SU-DHL-6 (cell line): ENCODE results near the gene IRF2BP1.
A peak's percentile ranks its signal among the peaks of the same experiment; 100 is the strongest.

Experiments used
- H2AFZ ChIP-seq: fragments of 200-600 bp; sonication (generic); 2 replicates; pipeline ENCODE4 v1.6.1; 2014; ENCODE audit warnings: low read depth, mild to moderate bottlenecking, moderate library complexity, mixed read lengths, antibody characterized with exemption, low read length; ENCODE audit not compliant: severe bottlenecking
- H3F3A ChIP-seq: fragments of 200-600 bp; shearing (Covaris generic); 2 replicates; pipeline ENCODE4 v1.6.0; 2016; ENCODE audit warnings: antibody characterized with exemption, mild to moderate bottlenecking; ENCODE audit not compliant: insufficient read depth
- H3K27ac ChIP-seq: fragments of 200-600 bp; sonication (generic); 2 replicates; pipeline ENCODE4 v1.5.1; 2016; ENCODE audit warnings: low read depth, mild to moderate bottlenecking, low read length, moderate library complexity, mixed read lengths
- H3K27me3 ChIP-seq: fragments of 200-600 bp; sonication (generic), shearing (Covaris generic); 2 replicates; pipeline ENCODE4 v1.6.0; 2014; ENCODE audit warnings: mild to moderate bottlenecking, low read length
- H3K36me3 ChIP-seq: fragments of 200-600 bp; sonication (generic); 2 replicates; pipeline ENCODE4 v1.6.1; 2014; ENCODE audit warnings: mild to moderate bottlenecking, low read length, mixed read lengths
- H3K4me2 ChIP-seq: fragments of 300-600, 200-600 bp; shearing (Covaris generic), sonication (generic); 2 replicates; pipeline ENCODE4 v1.6.0; 2014; ENCODE audit warnings: low read length, low read depth, mild to moderate bottlenecking; ENCODE audit not compliant: poor library complexity, severe bottlenecking
- H3K4me3 ChIP-seq: fragments of 200-600 bp; sonication (generic); 2 replicates; pipeline ENCODE4 v1.5.1; 2014; ENCODE audit warnings: antibody characterized with exemption, low read length, mild to moderate bottlenecking, mixed read lengths; ENCODE audit not compliant: insufficient read depth, poor library complexity, severe bottlenecking
- H3K79me2 ChIP-seq: fragments of 200-600 bp; sonication (generic); 2 replicates; pipeline ENCODE4 v1.6.1; 2014; ENCODE audit warnings: mild to moderate bottlenecking, low read length, moderate library complexity; ENCODE audit not compliant: insufficient read depth
- H3K9ac ChIP-seq: fragments of 200-600 bp; sonication (generic); 2 replicates; pipeline ENCODE4 v1.7.0; 2014; ENCODE audit warnings: mild to moderate bottlenecking, low read length
- H3K9me2 ChIP-seq: fragments of 200-600 bp; sonication (generic); replicated peaks from 2 replicates; pipeline ENCODE4 v1.6.1; 2014; ENCODE audit warnings: low read length; ENCODE audit not compliant: insufficient read depth
- H3K9me3 ChIP-seq: fragments of 200-600 bp; sonication (generic); 2 replicates; pipeline ENCODE4 v1.6.1; 2014; ENCODE audit warnings: low read length, mixed read lengths; ENCODE audit not compliant: insufficient read depth
- H4K20me1 ChIP-seq: fragments of 200-600 bp; sonication (generic); 2 replicates; pipeline ENCODE4 v1.6.1; 2014; ENCODE audit warnings: low read depth, mild to moderate bottlenecking, antibody characterized with exemption, low read length, moderate library complexity, mixed read lengths
- CTCF ChIP-seq: fragments of 200-600 bp; sonication (generic); IDR thresholded peaks from one replicate; pipeline ENCODE4 v1.5.1; 2017; ENCODE audit warnings: antibody characterized with exemption, mild to moderate bottlenecking, low read length, moderate library complexity; ENCODE audit not compliant: insufficient read depth, poor library complexity, severe bottlenecking
- EZH2phosphoT487 ChIP-seq: fragments of 200-600 bp; sonication (generic), shearing (Covaris generic); conservative IDR thresholded peaks from 2 replicates; pipeline ENCODE4 v1.6.1; 2018; ENCODE audit warnings: mild to moderate bottlenecking, antibody characterized with exemption, low read length, moderate library complexity, mixed read lengths

The IRF2BP1 gene

GRCh38 chr19:45863840-45864628 lies 21.9 kb downstream of the IRF2BP1 start, which contains the start of gene FOXA3:
Gene FOXA3 (plus strand): TSS chr19:45864326. CDS start chr19:45864457, 131 bp downstream.
- Histone ChIP-seq H3F3A (peaks cover 15% of the 10 kb centered on the region), H3K79me2 (peaks cover 35% of the 10 kb centered on the region), H3K9ac (peak within 1 kb of the TSS; percentile 85), H3K36me3 (no peaks in the 10 kb centered on the region; the same call in 1 of the 2 replicates), H3K27me3 (no peaks in the 10 kb centered on the region), H3K4me3 (peak within 1 kb of the TSS; percentile 57), H4K20me1 (no peaks in the 10 kb centered on the region), H3K9me2 (no peaks in the 10 kb centered on the region), H3K9me3 (no peaks in the 10 kb centered on the region), H2AFZ (peak within 1 kb of the TSS; percentile 45), H3K27ac (no peak within 1 kb of the TSS), H3K4me2 (peak within 1 kb of the TSS; percentile 84)
- TF ChIP-seq EZH2phosphoT487: 0 out of 2 replicates have a peak, but pooled peaks have one; percentile 75
- peak; percentile 75 for TF ChIP-seq CTCF

GRCh38 chr19:45863335-45863839 lies 22.6 kb downstream of the IRF2BP1 start:
- TF ChIP-seq CTCF: no peak
- no peak for TF ChIP-seq EZH2phosphoT487
- Histone ChIP-seq H3F3A (peaks cover 15% of the 10 kb centered on the region), H3K9ac (peak overlapping the region; percentile 85), H3K79me2 (peaks cover 39% of the 10 kb centered on the region), H4K20me1 (no peaks in the 10 kb centered on the region), H3K9me2 (no peaks in the 10 kb centered on the region), H3K27me3 (no peaks in the 10 kb centered on the region), H3K27ac (no peak overlapping the region), H3K9me3 (no peaks in the 10 kb centered on the region), H2AFZ (peak overlapping the region; percentile 45), H3K4me3 (peak overlapping the region; percentile 57), H3K36me3 (peaks cover 3% of the 10 kb centered on the region; the same call in 1 of the 2 replicates), H3K4me2 (peak overlapping the region; percentile 84)

- Histone ChIP-seq H3K9ac (peak within 1 kb of the TSS; percentile 85), H3K4me2 (peak within 1 kb of the TSS; percentile 84), H2AFZ (peak within 1 kb of the TSS; percentile 45), H3K4me3 (peak within 1 kb of the TSS; percentile 92), H3K79me2 (peaks cover 46% of the 10 kb centered on the region), H3K9me3 (no peaks in the 10 kb centered on the region), H3K27ac (peak within 1 kb of the TSS; percentile 69), H3F3A (peaks cover 15% of the 10 kb centered on the region), H3K36me3 (peaks cover 3% of the 10 kb centered on the region; the same call in 1 of the 2 replicates), H3K9me2 (no peaks in the 10 kb centered on the region), H3K27me3 (no peaks in the 10 kb centered on the region), H4K20me1 (no peaks in the 10 kb centered on the region)
- TF ChIP-seq EZH2phosphoT487: no peak
- no peak for TF ChIP-seq CTCF
Observed at GRCh38 chr19:45862564-45863334, 23.2 kb downstream of the IRF2BP1 start, which contains the start of gene SYMPK. Gene SYMPK (minus strand): TSS chr19:45863147. CDS start chr19:45854495, 8,652 bp downstream.
